Spleen (tissue), 7 donors: ENCODE measurements around the gene HAND1.

Experiments
- CTCF ChIP-seq, 11 experiments: fragments of 200-600 bp in 7 of 11; fragments of 450-650 bp in 4 of 11; sonication (generic) in 4 of 11; IDR thresholded peaks in 8 of 11; conservative IDR thresholded peaks in 3 of 11; 1 replicate in 7 of 11; 2 replicates in 4 of 11; pipeline versions ENCODE4 v1.4.0 to v1.8.0; 2016 to 2021; ENCODE audit warnings: antibody characterized with exemption in 11 of 11, inconsistent platforms in 4 of 11, mild to moderate bottlenecking in 1 of 11
- POLR2AphosphoS5 ChIP-seq, 3 donors: sonication (generic); formaldehyde crosslinking; IDR thresholded peaks; one replicate each; pipeline ENCODE4 v1.5.1; 2017; ENCODE audit warnings: antibody characterized with exemption in 3 of 3
- donor health status: DM: no; HTN: no; CAD: no; lungs with moderate emphysema.
- donor health status: DM: no; HTN: no; CAD: no.
- donor health status: DM: no; HTN: no; CAD: no.

GRCh38 chr5:154524859-154525258, 46.8 kb upstream of the HAND1 start:
- TF ChIP-seq POLR2AphosphoS5 (IDR thresholded peaks at IDR 0.05) (no peak), CTCF (IDR thresholded peaks at IDR 0.05 in 8 of 11, conservative IDR thresholded peaks at IDR 0.05 in 3 of 11) (no peak)
